Ascending aorta (tissue), 2 donors: Measurements from ENCODE around the gene HPGD. TPM values are rescaled to one million over a fixed set of nuclear protein-coding genes. Genes with fewer than 3 reads are reported as not detected.
A peak's percentile ranks its signal among the peaks of the same experiment; 100 is the strongest.

Experiments
- DNase-seq, 2 donors: peaks; one replicate each; pipeline ENCODE4 v3.0.0-alpha.2; 2019; ENCODE audit warnings: low spot score in 2 of 2
- H3K27ac ChIP-seq, 2 donors: fragments of 200-600 bp; sonication (generic); one replicate each; pipeline ENCODE4 v1.5.1; 2016 to 2017; ENCODE audit warnings: mild to moderate bottlenecking in 1 of 2
- H3K27me3 ChIP-seq: fragments of 200-600 bp; sonication (generic); one replicate; pipeline ENCODE4 v1.5.1; 2017
- H3K36me3 ChIP-seq, 2 donors: fragments of 200-600 bp; sonication (generic); one replicate each; pipeline ENCODE4 v1.5.1; 2016
- H3K4me1 ChIP-seq, 2 donors: fragments of 200-600 bp; sonication (generic); one replicate each; pipeline ENCODE4 v1.5.1; 2016 to 2017; ENCODE audit warnings: mild to moderate bottlenecking in 1 of 2
- H3K4me3 ChIP-seq, 2 donors: fragments of 200-600 bp; sonication (generic); one replicate each; pipeline ENCODE4 v1.5.1; 2016 to 2017; ENCODE audit warnings: mild to moderate bottlenecking in 1 of 2
- H3K9me3 ChIP-seq, 2 donors: fragments of 200-600 bp; sonication (generic); one replicate each; pipeline ENCODE4 v1.5.1; 2016
- CTCF ChIP-seq, 3 experiments: fragments of 200-600 bp in 2 of 3; fragments of 450-650 bp in 1 of 3; sonication (generic) in 2 of 3; IDR thresholded peaks; one replicate each; pipeline ENCODE4 v1.5.1; 2016 to 2019; ENCODE audit warnings: antibody characterized with exemption in 3 of 3, mild to moderate bottlenecking in 1 of 3, moderate library complexity in 1 of 3
- intact Hi-C: fragments of 100-400 bp; cut with DNase I; formaldehyde crosslinking; loops from one replicate; pipeline ENCODE4 v1.15.1; 2023
- total RNA-seq: library from RNA; depleted of rRNA; stranded (reverse); fragments of >200 nt; gene quantifications from one replicate; pipeline ENCODE4 v1.1.0, GENCODE V29; 2016

The HPGD gene
- total RNA-seq, 1 donor from 2014 or later: 4.2 TPM

DNA sequence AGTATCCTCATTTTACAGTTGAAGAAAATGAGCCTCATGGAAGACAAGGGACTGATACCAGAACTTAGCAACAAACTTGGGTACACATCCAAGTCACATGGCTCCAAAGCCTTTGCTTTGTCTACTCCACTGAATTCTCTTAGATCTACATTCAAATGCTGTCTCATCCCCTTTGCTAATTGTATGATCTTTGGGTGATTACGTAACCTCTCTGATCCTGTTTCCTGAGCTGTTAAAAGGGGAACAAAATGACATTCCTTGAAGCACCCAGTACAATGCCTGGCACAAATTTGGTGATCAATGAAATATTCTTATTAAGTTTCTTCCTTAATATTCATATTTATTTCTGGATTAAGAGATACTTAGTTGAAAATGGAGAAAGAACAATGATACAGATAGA is 5.9 kb upstream of the HPGD start:
- TF ChIP-seq CTCF (IDR thresholded peaks at IDR 0.05): no peak
- Histone ChIP-seq H3K27me3 (no peaks in the 10 kb centered on the region), H3K9me3 (no peaks in the 10 kb centered on the region), H3K4me3 (no peak overlapping the region), H3K4me1 (peaks cover 0 to 3% of the 10 kb centered on the region in 2 donors), H3K27ac (no peak overlapping the region), H3K36me3 (no peaks in the 10 kb centered on the region)
- intact Hi-C loops: no loop called here
- no peak for DNase-seq

GRCh38 chr4:174526731-174527130 is 4.4 kb upstream of the HPGD start:
- no peaks in the 10 kb centered on the region for H3K9me3 ChIP-seq
- H3K4me3 ChIP-seq: no peak overlapping the region
- intact Hi-C loops: no loop called here
- no peak for TF ChIP-seq CTCF (IDR thresholded peaks at IDR 0.05)
- H3K36me3 ChIP-seq: no peaks in the 10 kb centered on the region
- peaks cover 0 to 5% of the 10 kb centered on the region in 2 donors for H3K4me1 ChIP-seq
- H3K27me3 ChIP-seq: no peaks in the 10 kb centered on the region
- no peak for DNase-seq
- H3K27ac ChIP-seq: no peak overlapping the region

DNA sequence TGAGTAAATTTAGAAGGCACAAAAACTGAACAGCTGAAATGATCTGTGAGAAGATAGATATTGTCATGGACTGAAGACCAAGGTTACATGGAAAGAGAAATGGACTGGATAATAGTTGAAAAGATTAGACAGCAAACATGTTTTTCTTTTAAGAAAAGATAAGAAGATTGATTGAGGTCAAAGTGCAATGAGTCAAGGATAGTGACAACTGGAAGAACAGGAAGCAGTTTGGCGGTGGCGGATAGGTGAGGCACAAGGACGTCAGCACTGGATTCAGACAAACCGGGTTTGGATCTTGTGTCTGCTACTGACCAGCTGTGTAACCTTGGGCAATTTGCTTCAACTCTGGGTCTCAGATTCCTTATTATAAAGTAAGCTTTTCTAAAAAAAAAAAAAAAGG is 2.0 kb upstream of the HPGD start:
- peaks cover 0 to 5% of the 10 kb centered on the region in 2 donors for H3K4me1 ChIP-seq
- intact Hi-C loops: no loop called here
- H3K4me3 ChIP-seq: no peak overlapping the region

GRCh38 chr4:174523025-174523693 is 871 bp upstream of the HPGD start:
- no peak for TF ChIP-seq CTCF (IDR thresholded peaks at IDR 0.05)
- no peak for DNase-seq
- Histone ChIP-seq H3K27ac (no peak overlapping the region), H3K9me3 (no peaks in the 10 kb centered on the region), H3K27me3 (no peaks in the 10 kb centered on the region), H3K4me1 (peaks cover 0 to 5% of the 10 kb centered on the region in 2 donors), H3K36me3 (no peaks in the 10 kb centered on the region), H3K4me3 (peak overlapping the region; percentile 45 to 78)
- intact Hi-C loops: no loop called here

More for the DNA sequence above, 2.0 kb upstream of the HPGD start:
- Histone ChIP-seq H3K27ac (no peak overlapping the region), H3K9me3 (no peaks in the 10 kb centered on the region), H3K27me3 (no peaks in the 10 kb centered on the region), H3K36me3 (no peaks in the 10 kb centered on the region)
- no peak for TF ChIP-seq CTCF (IDR thresholded peaks at IDR 0.05)
- DNase-seq: no peak

DNA sequence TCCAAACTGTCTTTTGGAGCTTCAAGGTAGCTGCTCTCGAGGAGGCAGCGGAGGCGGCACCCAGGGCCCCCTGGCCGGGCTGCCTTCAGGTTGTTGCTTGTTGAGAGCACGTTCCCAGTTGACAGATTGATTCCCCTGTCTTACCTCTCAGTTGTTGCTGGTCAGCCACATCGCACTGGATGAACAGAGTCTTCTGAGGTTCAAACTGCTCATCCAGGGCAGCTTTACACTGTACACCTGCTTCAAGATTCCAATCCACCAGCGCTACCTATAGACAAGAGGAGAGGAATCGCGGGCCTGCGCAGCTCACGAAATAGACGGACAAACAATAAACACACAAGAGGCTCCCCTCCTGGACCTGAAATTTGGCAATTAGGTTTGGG is 497 bp downstream of the HPGD start:
- no peaks in the 10 kb centered on the region for H3K27me3 ChIP-seq
- peak overlapping the region; percentile 45 to 78 for H3K4me3 ChIP-seq
- H3K36me3 ChIP-seq: no peaks in the 10 kb centered on the region
- H3K4me1 ChIP-seq: peaks cover 0 to 5% of the 10 kb centered on the region in 2 donors
- intact Hi-C loops: no loop called here
- no peak for TF ChIP-seq CTCF (IDR thresholded peaks at IDR 0.05)
- DNase-seq: no peak
- H3K27ac ChIP-seq: no peak overlapping the region
- H3K9me3 ChIP-seq: no peaks in the 10 kb centered on the region

- intact Hi-C loops: no loop called here
- Histone ChIP-seq H3K9me3 (no peaks in the 10 kb centered on the region), H3K36me3 (no peaks in the 10 kb centered on the region), H3K27ac (no peak overlapping the region), H3K27me3 (no peaks in the 10 kb centered on the region), H3K4me3 (no peak overlapping the region), H3K4me1 (peaks cover 0 to 5% of the 10 kb centered on the region in 2 donors)
- no peak for DNase-seq
- TF ChIP-seq CTCF (IDR thresholded peaks at IDR 0.05): no peak
Measured at GRCh38 chr4:174520660-174521059, 1.6 kb downstream of the HPGD start.
